OCI-LY7 (cell line): ENCODE data around the gene PYGL. TPM values are rescaled to one million over a fixed set of nuclear protein-coding genes. Genes with fewer than 3 reads are reported as not detected.

Experiments
- BruUV-seq: library from RNA; stranded (reverse); fragments of 400-500 nt; replicated peaks from 2 replicates; lab custom pipeline; 2021; lab: Mats Ljungman, UMichigan
- CTCF ChIA-PET: fragments of 300-600 bp; sonication (Branson Sonifier 250); formaldehyde crosslinking; loops from one replicate; lab custom pipeline; 2022; ENCODE audit warnings: antibody characterized with exemption; ENCODE audit not compliant: unreplicated experiment; lab: Charles Lee
- POLR2A ChIA-PET: fragments of 300-600 bp; sonication (Branson Sonifier 250); formaldehyde crosslinking; loops from one replicate; lab custom pipeline; 2022; ENCODE audit warnings: antibody characterized with exemption; lab: Charles Lee
- DNase-seq: peaks from one replicate; pipeline ENCODE4 v3.0.0-alpha.2; 2015; ENCODE audit warnings: low spot score
- H2AFZ ChIP-seq: fragments of 200-600 bp; sonication (generic), shearing (Covaris generic); 2 replicates; pipeline ENCODE4 v1.6.1; 2014; ENCODE audit warnings: mild to moderate bottlenecking, antibody characterized with exemption, low read length, moderate library complexity
- H3K27ac ChIP-seq: fragments of 200-600 bp; sonication (generic); 2 replicates; pipeline ENCODE4 v1.5.1; 2014; ENCODE audit warnings: mixed run types, low read depth, mild to moderate bottlenecking, moderate library complexity, low read length, inconsistent platforms; ENCODE audit not compliant: poor library complexity, severe bottlenecking
- H3K36me3 ChIP-seq: fragments of 200-600 bp; sonication (generic); 2 replicates; pipeline ENCODE4 v1.6.1; 2014; ENCODE audit warnings: mild to moderate bottlenecking, antibody characterized with exemption, low read length, moderate library complexity, mixed read lengths; ENCODE audit not compliant: insufficient read depth
- H3K4me1 ChIP-seq: fragments of 200-600 bp; sonication (generic); 2 replicates; pipeline ENCODE4 v1.5.1; 2014; ENCODE audit warnings: mild to moderate bottlenecking, low read length; ENCODE audit not compliant: insufficient read depth, poor library complexity, severe bottlenecking
- H3K4me2 ChIP-seq: fragments of 200-600 bp; sonication (generic); 2 replicates; pipeline ENCODE4 v1.6.1; 2014; ENCODE audit warnings: mild to moderate bottlenecking, low read length
- H3K4me3 ChIP-seq: fragments of 200-600 bp; sonication (generic); 2 replicates; pipeline ENCODE4 v1.5.1; 2014; ENCODE audit warnings: mild to moderate bottlenecking, low read depth, low read length; ENCODE audit not compliant: poor library complexity, severe bottlenecking
- H3K79me2 ChIP-seq: fragments of 200-600 bp; sonication (generic); 2 replicates; pipeline ENCODE4 v1.6.1; 2016; ENCODE audit warnings: low read depth, mild to moderate bottlenecking, low read length, moderate library complexity, mixed read lengths; ENCODE audit not compliant: insufficient read depth
- H3K9me2 ChIP-seq: fragments of 200-600 bp; sonication (generic); 2 replicates; pipeline ENCODE4 v1.6.1; 2016; ENCODE audit warnings: mild to moderate bottlenecking, low read length, mixed read lengths; ENCODE audit not compliant: insufficient read depth
- H3K9me3 ChIP-seq: fragments of 200-600 bp; sonication (generic); 2 replicates; pipeline ENCODE4 v1.6.1; 2014; ENCODE audit warnings: mild to moderate bottlenecking, mixed run types, low read length, mixed read lengths
- H4K20me1 ChIP-seq: fragments of 200-600 bp; sonication (generic); 2 replicates; pipeline ENCODE4 v1.6.1; 2014; ENCODE audit warnings: mild to moderate bottlenecking, antibody characterized with exemption, low read length, moderate library complexity, mixed read lengths; ENCODE audit not compliant: insufficient read depth
- EZH2phosphoT487 ChIP-seq: fragments of 200-600 bp; sonication (generic); IDR thresholded peaks from 2 replicates; pipeline ENCODE4 v1.6.1; 2018; ENCODE audit warnings: low read depth, borderline replicate concordance, mild to moderate bottlenecking, mixed run types, antibody characterized with exemption, low read length, moderate library complexity, mixed read lengths
- intact Hi-C: fragments of 100-400 bp; cut with micrococcal nuclease; formaldehyde crosslinking; loops from one replicate; pipeline ENCODE4 v1.10.0; 2022; ENCODE audit not compliant: unreplicated experiment
- total RNA-seq, 2 experiments: library from RNA; depleted of rRNA in 1 of 2; stranded (reverse); fragments of >200 nt in 1 of 2; shearing (Covaris generic) in 1 of 2; gene quantifications; 2 replicates each; pipeline ENCODE4 v1.2.3, GENCODE V29; 2014 to 2022
- TF ChIP-seq, protein P1 (sequence below): fragments of 200-600 bp; sonication (generic); conservative IDR thresholded peaks from 2 replicates; pipeline ENCODE4 v1.5.1; 2014; ENCODE audit warnings: mild to moderate bottlenecking, antibody characterized with exemption, low read length, moderate library complexity, mixed read lengths

Gene PYGL
- total RNA-seq, 2 experiments from 2014 or later: 2.8 to 3.3 TPM

DNA sequence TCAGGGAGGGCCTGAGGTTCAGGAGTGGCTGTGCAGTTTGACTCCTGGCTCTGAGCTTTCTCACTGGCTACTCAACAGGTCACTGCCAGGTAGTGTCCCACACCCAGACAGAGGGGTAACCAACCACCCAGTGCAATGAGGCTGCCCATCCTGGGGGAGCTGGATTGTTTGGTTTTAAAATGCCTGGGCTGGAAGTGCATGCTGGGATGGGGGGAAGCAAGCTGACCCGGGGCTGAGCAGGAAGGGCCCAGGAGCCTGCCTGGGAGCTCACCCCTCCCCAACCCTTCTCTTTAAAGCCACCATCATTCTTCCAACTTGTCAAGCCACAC is 85.0 kb downstream of the PYGL start:
- Histone ChIP-seq H3K4me3 (peak overlapping the region; percentile 68), H3K4me2 (peak overlapping the region; percentile 99), H3K36me3 (no peaks in the 10 kb centered on the region), H3K9me3 (no peaks in the 10 kb centered on the region), H3K27ac (peak overlapping the region; percentile 62), H4K20me1 (no peaks in the 10 kb centered on the region), H3K79me2 (no peaks in the 10 kb centered on the region), H3K9me2 (no peaks in the 10 kb centered on the region), H2AFZ (peak overlapping the region; percentile 99), H3K4me1 (peaks cover 39% of the 10 kb centered on the region)
- BruUV-seq: no TSS peak
- ChIA-PET CTCF (interaction anchor here (0.5 to 3.5 kb wide), 8 partner anchors 16 to 82 kb away, joined by 3 to 32 read pairs (median 5); no protein-coding TSS in a partner anchor), POLR2A (interaction anchor here (0.6 to 5.5 kb wide), 18 partner anchors 11 to 581 kb away, joined by 3 to 78 read pairs (median 8); partner anchors contain the start of genes ABHD12B and NIN)
- intact Hi-C loops: no loop called here
- no peak for DNase-seq
- TF ChIP-seq, protein P1, sequence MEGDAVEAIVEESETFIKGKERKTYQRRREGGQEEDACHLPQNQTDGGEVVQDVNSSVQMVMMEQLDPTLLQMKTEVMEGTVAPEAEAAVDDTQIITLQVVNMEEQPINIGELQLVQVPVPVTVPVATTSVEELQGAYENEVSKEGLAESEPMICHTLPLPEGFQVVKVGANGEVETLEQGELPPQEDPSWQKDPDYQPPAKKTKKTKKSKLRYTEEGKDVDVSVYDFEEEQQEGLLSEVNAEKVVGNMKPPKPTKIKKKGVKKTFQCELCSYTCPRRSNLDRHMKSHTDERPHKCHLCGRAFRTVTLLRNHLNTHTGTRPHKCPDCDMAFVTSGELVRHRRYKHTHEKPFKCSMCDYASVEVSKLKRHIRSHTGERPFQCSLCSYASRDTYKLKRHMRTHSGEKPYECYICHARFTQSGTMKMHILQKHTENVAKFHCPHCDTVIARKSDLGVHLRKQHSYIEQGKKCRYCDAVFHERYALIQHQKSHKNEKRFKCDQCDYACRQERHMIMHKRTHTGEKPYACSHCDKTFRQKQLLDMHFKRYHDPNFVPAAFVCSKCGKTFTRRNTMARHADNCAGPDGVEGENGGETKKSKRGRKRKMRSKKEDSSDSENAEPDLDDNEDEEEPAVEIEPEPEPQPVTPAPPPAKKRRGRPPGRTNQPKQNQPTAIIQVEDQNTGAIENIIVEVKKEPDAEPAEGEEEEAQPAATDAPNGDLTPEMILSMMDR: no peak
- no peak for TF ChIP-seq EZH2phosphoT487

DNA sequence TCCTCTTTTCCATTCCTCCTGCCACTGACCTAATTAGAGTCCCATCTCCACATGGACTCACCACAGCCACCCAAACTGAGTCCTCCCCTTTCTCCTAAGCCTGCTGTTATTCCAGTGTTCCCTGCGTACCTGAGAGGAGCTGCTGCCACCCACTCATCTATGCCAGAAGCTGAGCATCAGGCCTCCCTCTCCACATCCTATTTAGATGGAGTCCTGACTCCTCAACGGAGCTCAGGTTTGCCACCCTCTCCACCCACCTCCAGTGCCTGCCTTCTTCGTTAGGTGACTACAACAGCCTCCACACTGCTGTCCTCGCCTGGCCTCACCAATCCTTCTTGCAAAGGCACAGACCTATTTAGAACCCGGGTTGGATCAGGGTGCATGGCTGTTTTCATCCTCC is 87.6 kb downstream of the PYGL start:
- H3K4me1 ChIP-seq: peaks cover 28% of the 10 kb centered on the region
- CTCF ChIA-PET: interaction anchor here (0.6 kb wide), 2 partner anchors 14 to 232 kb away, joined by 3 read pairs; no protein-coding TSS in a partner anchor
- H3K9me2 ChIP-seq: no peaks in the 10 kb centered on the region
- no peak overlapping the region for H3K4me3 ChIP-seq
- BruUV-seq: no TSS peak
- POLR2A ChIA-PET: interaction anchor here (0.7 to 5.5 kb wide), 5 partner anchors 19 to 85 kb away, joined by 3 to 78 read pairs (median 4); no protein-coding TSS in a partner anchor
- no peak overlapping the region for H3K27ac ChIP-seq
- H3K36me3 ChIP-seq: no peaks in the 10 kb centered on the region
- DNase-seq: no peak
- intact Hi-C loops: no loop called here
- no peaks in the 10 kb centered on the region for H3K9me3 ChIP-seq
- no peaks in the 10 kb centered on the region for H4K20me1 ChIP-seq
- no peak for TF ChIP-seq EZH2phosphoT487
- TF ChIP-seq, protein P1: no peak
- no peak overlapping the region for H3K4me2 ChIP-seq
- H3K79me2 ChIP-seq: no peaks in the 10 kb centered on the region
- H2AFZ ChIP-seq: no peak overlapping the region

DNA sequence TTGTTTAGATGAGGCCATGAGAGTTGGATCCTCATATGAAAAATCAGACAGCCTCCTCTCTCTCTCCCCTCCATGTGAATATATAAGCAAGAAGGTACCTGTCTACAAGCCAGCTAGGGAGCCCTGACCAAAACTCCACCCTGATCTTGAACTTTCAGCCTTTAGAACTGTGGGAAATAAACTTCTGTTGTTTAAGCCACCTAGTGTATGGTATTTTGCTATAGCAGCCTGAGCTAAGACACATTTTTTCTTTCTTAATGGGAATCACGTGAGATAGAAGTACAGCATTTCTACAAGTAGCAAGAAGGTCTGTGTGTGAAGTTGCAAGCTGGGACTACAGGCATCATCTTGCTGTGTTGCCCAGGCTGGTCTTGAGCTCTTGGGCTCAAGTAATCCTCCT is 88.7 kb downstream of the PYGL start:
- intact Hi-C loops: loop anchor here (1.0 kb wide), 1 partner anchor 64 kb away; no protein-coding TSS in a partner anchor
- Histone ChIP-seq H3K4me2 (no peak overlapping the region), H3K4me3 (no peak overlapping the region), H3K27ac (no peak overlapping the region), H3K4me1 (peaks cover 21% of the 10 kb centered on the region), H3K79me2 (no peaks in the 10 kb centered on the region), H4K20me1 (no peaks in the 10 kb centered on the region), H3K9me3 (no peaks in the 10 kb centered on the region), H3K9me2 (no peaks in the 10 kb centered on the region), H3K36me3 (no peaks in the 10 kb centered on the region), H2AFZ (no peak overlapping the region)
- CTCF ChIA-PET: no interaction called here
- TF ChIP-seq EZH2phosphoT487: no peak
- TF ChIP-seq, protein P1: no peak
- no peak for DNase-seq
- no TSS peak for BruUV-seq
- POLR2A ChIA-PET: interaction anchor here (0.6 to 5.5 kb wide), 4 partner anchors 20 to 91 kb away, joined by 3 to 78 read pairs (median 6); no protein-coding TSS in a partner anchor
